IMR-90 (cell line): Measurements from ENCODE around the gene QKI. TPM values are rescaled to one million over a fixed set of nuclear protein-coding genes. Genes with fewer than 3 reads are reported as not detected.

ENCODE experiments used
- ATAC-seq: fragments of 200-7000 bp; cut with Tn5 transposase; 2 replicates; pipeline ENCODE4 v1.9.1; 2020; ENCODE audit warnings: low read depth, mild to moderate bottlenecking, moderate library complexity
- BruUV-seq: library from RNA; stranded (reverse); fragments of 400-500 nt; replicated peaks from 2 replicates; lab custom pipeline; 2021; lab: Mats Ljungman, UMichigan
- CTCF ChIA-PET: fragments of 300-600 bp; formaldehyde crosslinking; extraction: SDS; loops from one replicate; lab custom pipeline; 2021; ENCODE audit warnings: antibody characterized with exemption; lab: Yijun Ruan, JAX
- POLR2A ChIA-PET: fragments of 300-600 bp; sonication (Branson Sonifier 250); formaldehyde crosslinking; loops from one replicate; lab custom pipeline; 2022; ENCODE audit warnings: antibody characterized with exemption; ENCODE audit not compliant: unreplicated experiment; lab: Charles Lee
- DNase-seq: peaks from one replicate; pipeline ENCODE4 v3.0.0; 2013
- H2AFZ ChIP-seq: replicated peaks from 2 replicates; pipeline ENCODE3; 2013; ENCODE audit warnings: low read length, mild to moderate bottlenecking; ENCODE audit not compliant: poor library complexity
- H2AK5ac ChIP-seq: 2 replicates; pipeline ENCODE4 v1.6.1; 2013; ENCODE audit warnings: low read depth, low read length, inconsistent platforms
- H2AK9ac ChIP-seq: replicated peaks from 2 replicates; pipeline ENCODE3; 2013; ENCODE audit warnings: mild to moderate bottlenecking, low read depth, low read length, moderate library complexity; ENCODE audit not compliant: poor library complexity
- H2BK120ac ChIP-seq: 2 replicates; pipeline ENCODE4 v1.6.1; 2013; ENCODE audit warnings: low read depth, low read length, inconsistent platforms
- H2BK15ac ChIP-seq: 3 replicates; pipeline ENCODE4 v1.6.1; 2013; ENCODE audit warnings: low read depth, low read length, inconsistent platforms
- H2BK20ac ChIP-seq: 2 replicates; pipeline ENCODE4 v1.6.1; 2013; ENCODE audit warnings: low read depth, mild to moderate bottlenecking, inconsistent platforms, low read length, moderate library complexity
- H2BK5ac ChIP-seq: 2 replicates; pipeline ENCODE4 v1.6.1; 2013; ENCODE audit warnings: mild to moderate bottlenecking, low read depth, low read length, inconsistent platforms; ENCODE audit not compliant: poor library complexity, severe bottlenecking
- H3K14ac ChIP-seq: replicated peaks from 2 replicates; pipeline ENCODE4 v1.6.1; 2013; ENCODE audit warnings: low read depth, low read length, inconsistent platforms
- H3K18ac ChIP-seq: 2 replicates; pipeline ENCODE4 v1.6.1; 2013; ENCODE audit warnings: low read depth, low read length, control low read depth
- H3K23ac ChIP-seq: 2 replicates; pipeline ENCODE4 v1.6.1; 2013; ENCODE audit warnings: low read depth, low read length, inconsistent platforms
- H3K27ac ChIP-seq: 2 replicates; pipeline ENCODE4 v1.5.1; 2013; ENCODE audit warnings: mild to moderate bottlenecking, control low read depth, low read length; ENCODE audit not compliant: insufficient read depth
- H3K27me3 ChIP-seq: 2 replicates; pipeline ENCODE4 v1.6.1; 2013; ENCODE audit warnings: low read length; ENCODE audit not compliant: control insufficient read depth, insufficient read depth
- H3K36me3 ChIP-seq: 2 replicates; pipeline ENCODE4 v1.6.1; 2013; ENCODE audit warnings: low read length, mixed read lengths; ENCODE audit not compliant: control insufficient read depth, insufficient read depth
- H3K4ac ChIP-seq: 2 replicates; pipeline ENCODE4 v1.6.1; 2013; ENCODE audit warnings: low read depth, low read length, inconsistent platforms
- H3K4me1 ChIP-seq: 2 replicates; pipeline ENCODE4 v1.6.1; 2013; ENCODE audit warnings: low read length, mixed read lengths; ENCODE audit not compliant: control insufficient read depth, insufficient read depth
- H3K4me2 ChIP-seq: 2 replicates; pipeline ENCODE4 v1.6.1; 2013; ENCODE audit warnings: low read depth, mild to moderate bottlenecking, control low read depth, low read length, moderate library complexity
- H3K4me3 ChIP-seq: 2 replicates; pipeline ENCODE4 v1.5.1; 2013; ENCODE audit warnings: low read depth, mild to moderate bottlenecking, control low read depth, low read length, moderate library complexity; ENCODE audit not compliant: insufficient read depth
- H3K56ac ChIP-seq: 2 replicates; pipeline ENCODE4 v1.6.1; 2013; ENCODE audit warnings: low read length, inconsistent platforms; ENCODE audit not compliant: insufficient read depth; ENCODE audit errors: extremely low read depth
- H3K79me1 ChIP-seq, 2 experiments: 2 replicates each; pipeline ENCODE4 v1.6.1; 2013; ENCODE audit warnings: low read length in 2 of 2, inconsistent platforms in 1 of 2, low read depth in 1 of 2
- H3K9ac ChIP-seq: 2 replicates; pipeline ENCODE4 v1.6.1; 2013; ENCODE audit warnings: low read depth, low read length, control low read depth
- H3K9me1 ChIP-seq: 2 replicates; pipeline ENCODE4 v1.6.1; 2013; ENCODE audit warnings: low read length, inconsistent platforms; ENCODE audit not compliant: insufficient read depth
- H3K9me3 ChIP-seq: 2 replicates; pipeline ENCODE4 v1.6.1; 2013; ENCODE audit warnings: low read length; ENCODE audit not compliant: control insufficient read depth, insufficient read depth
- H4K20me1 ChIP-seq: 2 replicates; pipeline ENCODE4 v1.6.1; 2013; ENCODE audit warnings: low read length, inconsistent platforms; ENCODE audit not compliant: insufficient read depth
- H4K5ac ChIP-seq: 2 replicates; pipeline ENCODE4 v1.6.1; 2013; ENCODE audit warnings: mild to moderate bottlenecking, low read depth, low read length, control low read depth
- H4K8ac ChIP-seq, 2 experiments: 2 replicates each; pipeline ENCODE4 v1.6.1; 2013; ENCODE audit warnings: low read depth in 2 of 2, low read length in 2 of 2, control low read depth in 1 of 2, inconsistent platforms in 1 of 2
- H4K91ac ChIP-seq: 2 replicates; pipeline ENCODE4 v1.6.1; 2013; ENCODE audit warnings: low read depth, low read length, inconsistent platforms; ENCODE audit not compliant: insufficient read depth
- BHLHE40 ChIP-seq: fragments of 150-350 bp; IDR thresholded peaks from 2 replicates; pipeline ENCODE4 v1.6.1; 2016; ENCODE audit warnings: mild to moderate bottlenecking, low read depth, low read length
- CEBPB ChIP-seq: IDR thresholded peaks from 2 replicates; pipeline ENCODE4 v1.6.1; 2012; ENCODE audit warnings: low read depth, low read length, improper control_type of control experiment
- CTCF ChIP-seq: conservative IDR thresholded peaks from 2 replicates; pipeline ENCODE4 v1.5.1; 2012; ENCODE audit warnings: mild to moderate bottlenecking, low read depth, low read length, improper control_type of control experiment
- ELK1 ChIP-seq: fragments of 150-350 bp; IDR thresholded peaks from 2 replicates; pipeline ENCODE4 v1.6.1; 2016; ENCODE audit warnings: low read depth, mild to moderate bottlenecking, low read length, moderate library complexity, borderline replicate concordance
- FOS ChIP-seq: fragments of 150-350 bp; IDR thresholded peaks from 2 replicates; pipeline ENCODE4 v1.6.1; 2016; ENCODE audit warnings: low read depth, low read length
- MAFK ChIP-seq: IDR thresholded peaks from 2 replicates; pipeline ENCODE4 v1.6.1; 2012; ENCODE audit warnings: low read depth, low read length, improper control_type of control experiment
- MAZ ChIP-seq: IDR thresholded peaks from 2 replicates; pipeline ENCODE4 v1.6.1; 2012; ENCODE audit warnings: low read depth, mild to moderate bottlenecking, low read length, improper control_type of control experiment, moderate library complexity, borderline replicate concordance
- MXI1 ChIP-seq: IDR thresholded peaks from 2 replicates; pipeline ENCODE4 v1.6.1; 2012; ENCODE audit warnings: low read depth, mild to moderate bottlenecking, low read length, moderate library complexity, borderline replicate concordance
- NFE2L2 ChIP-seq: fragments of 150-350 bp; IDR thresholded peaks from 2 replicates; pipeline ENCODE4 v1.6.1; 2016; ENCODE audit warnings: low read depth, mild to moderate bottlenecking, low read length
- POLR2A ChIP-seq: IDR thresholded peaks from 2 replicates; pipeline ENCODE4 v1.6.1; 2012; ENCODE audit warnings: mild to moderate bottlenecking, low read depth, low read length
- RAD21 ChIP-seq: IDR thresholded peaks from 2 replicates; pipeline ENCODE4 v1.6.1; 2012; ENCODE audit warnings: low read length, improper control_type of control experiment
- RCOR1 ChIP-seq: IDR thresholded peaks from 2 replicates; pipeline ENCODE4 v1.6.1; 2012; ENCODE audit warnings: mild to moderate bottlenecking, low read length, improper control_type of control experiment; ENCODE audit not compliant: insufficient replicate concordance
- RFX5 ChIP-seq: IDR thresholded peaks from 2 replicates; pipeline ENCODE4 v1.8.0; 2012; ENCODE audit warnings: low read depth, mild to moderate bottlenecking, low read length, moderate library complexity
- SMC3 ChIP-seq: fragments of 150-350 bp; IDR thresholded peaks from 2 replicates; pipeline ENCODE4 v1.6.1; 2016; ENCODE audit warnings: low read depth, mild to moderate bottlenecking, antibody characterized with exemption, low read length, moderate library complexity
- USF2 ChIP-seq: fragments of 150-350 bp; IDR thresholded peaks from 2 replicates; pipeline ENCODE4 v1.6.1; 2017; ENCODE audit warnings: mild to moderate bottlenecking, antibody characterized with exemption, low read length, low read depth
- WGBS, 2 experiments: methylation state at CpG; one replicate each; pipeline versions ENCODE4 v1.1.5 to v1.1.7; 2013; ENCODE audit warnings: missing lambda C conversion rate in 2 of 2; ENCODE audit not compliant: insufficient read length in 1 of 2; ENCODE audit errors: extremely low coverage in 2 of 2; 5-methylcytosine and 5-hydroxymethylcytosine counted together
- dilution Hi-C: fragments of 300-500 bp; cut with HindIII; formaldehyde crosslinking; loops from one replicate; pipeline ENCODE4 v1.14.3; 2018; ENCODE audit warnings: low sequenced_read_pairs; ENCODE audit not compliant: unreplicated experiment
- in situ Hi-C: fragments of 300-500 bp; cut with MboI; formaldehyde crosslinking; loops from 3 replicates; pipeline ENCODE4 v1.14.3; 2019; ENCODE audit warnings: low sequenced_read_pairs, inconsistent platforms, mixed read lengths
- intact Hi-C: fragments of 100-400 bp; cut with micrococcal nuclease; formaldehyde crosslinking; loops from 2 replicates; pipeline ENCODE4 v1.10.0; 2022
- polyA plus RNA-seq, 3 experiments: library from polyadenylated mRNA; depleted of rRNA; stranded (reverse); fragments of >200 nt; gene quantifications; 2 replicates each; pipeline ENCODE4 v1.2.3, GENCODE V29; 2012; ENCODE audit warnings: low replicate concordance in 1 of 3
- total RNA-seq: library from RNA; depleted of rRNA; stranded (reverse); fragments of >200 nt; gene quantifications from 2 replicates; pipeline ENCODE4 v1.2.3, GENCODE V29; 2012

Gene QKI
- total and polyA plus RNA-seq, 2 of the 4 experiments (the other 2 are of a cell fraction), result 112 to 232 TPM

- intact Hi-C loops, result loop anchor here (2.0 to 5.0 kb wide), 3 partner anchors 75 to 422 kb away; no protein-coding TSS in a partner anchor
- no peak for TF ChIP-seq RFX5
- TF ChIP-seq SMC3, result no peak
- TF ChIP-seq RCOR1, result no peak
- TF ChIP-seq BHLHE40, result no peak
- TF ChIP-seq MXI1, result no peak
- no peak for TF ChIP-seq ELK1
- no peak for TF ChIP-seq USF2
- TF ChIP-seq NFE2L2, result no peak
- TF ChIP-seq CEBPB, result no peak
- TF ChIP-seq CTCF, result no peak
- TF ChIP-seq MAZ, result no peak
- TF ChIP-seq MAFK, result no peak
- no peak for TF ChIP-seq RAD21
- TF ChIP-seq POLR2A, result no peak
- no peak for TF ChIP-seq FOS
Observed at GRCh38 chr6:163532526-163533078, 118.1 kb downstream of the QKI start.

More at GRCh38 chr6:163532526-163533078, 118.1 kb downstream of the QKI start:
- Histone ChIP-seq H3K4me3 (no peak overlapping the region), H3K4me2 (peak overlapping the region; percentile 3; the same call in 1 of the 2 replicates), H2BK15ac (peak overlapping the region; percentile 50; the same call in 1 of the 3 replicates), H4K5ac (peak overlapping the region; percentile 2; the same call in 1 of the 2 replicates), H3K56ac (no peak overlapping the region), H4K8ac (no peak overlapping the region), H3K27ac (peak overlapping the region; percentile 1; the same call in 1 of the 2 replicates), H2AK9ac (no peak overlapping the region), H3K79me1 (peaks cover 15 to 52% of the 10 kb centered on the region in 2 experiments), H3K9me1 (peaks cover 15% of the 10 kb centered on the region), H3K14ac (peak overlapping the region; percentile 12; the same call in 1 of the 2 replicates), H2BK120ac (peak overlapping the region; percentile 25), H3K4me1 (peaks cover 19% of the 10 kb centered on the region), H3K9me3 (no peaks in the 10 kb centered on the region), H3K4ac (no peak overlapping the region; the same call in 1 of the 2 replicates), H4K20me1 (peaks cover 50% of the 10 kb centered on the region; the same call in 1 of the 2 replicates), H4K91ac (peak overlapping the region; percentile 29; the same call in 1 of the 2 replicates), H3K18ac (peak overlapping the region; percentile 12; the same call in 1 of the 2 replicates), H3K23ac (0 out of 2 replicates have a peak overlapping the region, but pooled peaks have one; percentile 65), H3K9ac (no peak overlapping the region), H2BK20ac (peak overlapping the region; percentile 15; the same call in 1 of the 2 replicates), H2BK5ac (peak overlapping the region; percentile 25), H3K36me3 (peaks cover 4% of the 10 kb centered on the region), H2AK5ac (peak overlapping the region; percentile 75; the same call in 1 of the 2 replicates), H3K27me3 (no peaks in the 10 kb centered on the region), H2AFZ (no peak overlapping the region)
- 83% methylated on average over 1 of the region's 5 CpGs; no CpG with 5 or more reads in 1 of the 2 experiments for WGBS, 2 experiments
- DNase-seq (no peak), ATAC-seq (no peak)
- dilution Hi-C loops, result no loop called here
- in situ Hi-C loops, result no loop called here
- ChIA-PET POLR2A (no interaction called here), CTCF (no interaction called here)
- BruUV-seq, result no TSS peak
